HG03342 (cell line): ENCODE results near the gene ACTN2.

Source experiments
- ATAC-seq: cut with Tn5 transposase; IDR thresholded peaks from one replicate; pipeline ENCODE4 v1.9.1; 2021; ENCODE audit warnings: mild to moderate bottlenecking, moderate library complexity; ENCODE audit not compliant: unreplicated experiment

The ACTN2 gene

GRCh38 chr1:236734141-236734765 lies 48.0 kb downstream of the ACTN2 start:
- no peak for ATAC-seq

GRCh38 chr1:236736761-236737160 lies 50.5 kb downstream of the ACTN2 start:
- no peak for ATAC-seq

DNA sequence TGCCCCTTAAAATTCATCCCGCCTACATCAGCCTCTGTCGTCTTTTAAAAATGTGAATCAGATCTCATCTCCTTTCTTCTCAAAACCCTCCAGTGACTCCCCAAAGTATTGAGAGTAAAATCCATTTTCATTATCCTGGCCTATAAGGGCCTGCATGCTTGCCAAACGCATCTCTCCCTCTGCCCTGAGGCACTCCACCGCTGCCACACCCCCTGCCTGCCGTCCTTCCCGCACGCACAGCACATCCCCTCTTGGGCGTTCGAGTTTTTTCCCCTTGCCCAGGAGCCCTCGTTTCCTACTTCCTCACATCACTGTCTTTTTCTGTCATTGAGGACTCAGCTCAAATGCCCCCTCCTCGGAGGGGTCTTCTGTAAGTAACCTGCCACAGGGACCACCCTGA lies 55.5 kb downstream of the ACTN2 start:
- no peak for ATAC-seq

DNA sequence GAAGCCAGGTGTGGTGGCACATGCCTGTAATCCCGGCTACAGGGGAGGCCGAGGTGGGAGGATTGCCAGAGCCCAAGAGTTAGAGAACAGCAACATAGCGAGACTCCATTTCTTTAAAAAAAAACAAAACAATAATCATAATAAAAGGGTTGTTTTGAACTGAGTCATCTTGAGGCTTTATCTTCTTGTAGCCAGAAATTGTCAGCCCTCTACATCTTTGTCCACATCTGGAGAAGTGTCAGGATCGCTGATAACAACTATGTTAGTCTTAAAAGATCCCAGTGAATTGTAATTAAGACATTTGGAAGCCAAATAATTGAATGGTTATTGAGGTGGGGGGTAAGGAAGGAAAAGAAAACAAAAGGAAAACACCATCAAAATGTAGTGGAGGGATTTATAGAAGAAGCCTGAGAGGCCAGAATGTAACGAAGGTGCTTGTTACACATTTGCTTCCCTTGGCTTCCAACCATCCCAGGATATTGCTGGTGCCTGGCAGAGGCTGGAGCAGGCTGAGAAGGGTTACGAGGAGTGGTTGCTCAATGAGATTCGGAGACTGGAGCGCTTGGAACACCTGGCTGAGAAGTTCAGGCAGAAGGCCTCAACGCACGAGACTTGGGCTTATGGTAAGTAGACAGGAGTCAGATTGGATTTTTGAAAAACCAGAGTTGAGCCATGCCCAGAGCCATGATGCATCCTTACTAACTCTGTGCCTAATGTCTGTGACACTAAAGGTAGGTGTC lies 56.3 kb downstream of the ACTN2 start:
- ATAC-seq: no peak

DNA sequence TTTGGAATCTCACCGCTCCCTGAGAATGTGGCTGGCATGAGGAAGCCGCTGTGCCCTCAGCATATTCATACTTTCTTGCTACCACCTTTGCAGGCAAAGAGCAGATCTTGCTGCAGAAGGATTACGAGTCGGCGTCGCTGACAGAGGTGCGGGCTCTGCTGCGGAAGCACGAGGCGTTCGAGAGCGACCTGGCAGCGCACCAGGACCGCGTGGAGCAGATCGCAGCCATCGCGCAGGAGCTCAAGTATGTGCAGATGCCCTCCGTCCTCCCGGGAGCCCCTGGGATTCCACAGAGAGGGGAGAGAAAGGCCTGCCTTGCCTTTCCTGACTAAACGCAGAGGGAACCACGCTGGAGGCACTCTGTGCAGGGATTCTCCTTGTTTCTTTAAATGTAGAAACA lies 58.2 kb downstream of the ACTN2 start:
- ATAC-seq: no peak

DNA sequence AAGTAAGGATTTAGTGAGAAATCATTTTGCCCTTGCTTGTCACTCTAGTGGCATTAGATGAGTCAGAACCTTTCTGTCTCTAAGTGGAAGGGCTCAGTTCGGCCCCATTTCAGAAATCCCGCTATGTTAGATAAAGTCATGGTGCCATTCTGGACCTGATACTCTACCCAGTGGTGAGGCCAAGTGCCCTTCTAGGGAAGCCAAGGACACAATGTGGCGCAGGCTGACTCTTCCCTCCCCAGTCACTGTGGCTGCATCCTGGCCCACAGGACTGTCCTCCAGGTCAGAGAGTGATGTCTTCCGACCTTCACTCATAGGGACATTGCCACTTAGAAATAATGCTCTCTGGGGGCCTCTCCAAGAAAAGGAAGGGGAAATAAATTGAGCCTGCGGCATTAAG lies 60.5 kb downstream of the ACTN2 start:
- ATAC-seq: no peak

GRCh38 chr1:236747311-236747985 lies 61.1 kb downstream of the ACTN2 start:
- no peak for ATAC-seq

DNA sequence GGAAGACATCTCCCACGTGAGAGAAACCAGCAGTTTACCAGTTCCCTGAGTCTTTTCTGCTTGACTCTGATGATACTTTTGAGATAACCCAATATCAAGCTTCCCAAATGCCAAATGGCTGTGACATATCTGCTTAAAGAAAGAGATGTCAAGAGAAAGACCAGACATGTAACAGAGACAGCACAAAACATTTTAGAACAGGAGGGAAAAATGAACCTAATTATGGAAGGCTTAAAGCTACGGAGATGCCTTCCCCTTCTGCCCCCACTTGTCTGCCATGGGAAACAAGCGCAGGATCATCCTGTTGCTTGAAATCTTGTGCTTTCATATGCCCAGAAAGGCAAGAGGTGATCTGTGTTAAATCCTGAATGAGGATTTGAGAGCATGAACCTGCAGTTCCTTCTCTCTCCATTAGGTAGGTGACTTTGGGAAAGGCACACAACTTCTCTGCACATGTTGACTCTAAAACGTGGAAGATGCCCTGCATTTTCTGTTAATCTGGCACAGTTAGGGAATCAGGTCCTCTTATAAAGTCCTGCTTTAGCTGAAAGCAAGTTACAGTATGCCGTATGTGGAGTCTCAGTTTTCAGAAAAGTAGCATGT lies 62.1 kb downstream of the ACTN2 start:
- ATAC-seq: no peak

- no peak for ATAC-seq
Measured at GRCh38 chr1:236750928-236751327, 64.6 kb downstream of the ACTN2 start.

GRCh38 chr1:236751385-236751784 lies 65.1 kb downstream of the ACTN2 start:
- ATAC-seq: no peak

GRCh38 chr1:236751935-236752334 lies 65.6 kb downstream of the ACTN2 start:
- no peak for ATAC-seq

DNA sequence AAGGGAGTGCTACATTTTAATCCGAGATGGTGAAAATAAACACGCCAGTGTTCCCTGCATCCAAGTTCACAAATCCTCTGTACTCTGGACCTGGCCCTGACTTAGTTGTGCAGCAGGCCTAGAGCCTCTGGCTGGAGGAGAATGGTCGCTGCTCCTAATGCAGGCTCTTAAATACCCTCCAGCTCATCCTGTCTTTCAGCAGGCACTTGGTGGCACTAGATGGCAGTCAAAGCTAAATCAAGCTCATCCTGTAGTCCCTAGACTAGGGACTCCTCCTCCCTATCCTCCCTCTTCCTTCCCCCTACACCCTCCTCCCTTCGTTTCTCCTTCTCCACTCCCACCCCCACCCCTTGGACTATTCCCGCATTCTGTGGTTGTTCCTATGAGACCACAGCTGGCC lies 67.2 kb downstream of the ACTN2 start:
- ATAC-seq: no peak

- no peak for ATAC-seq
Measured at GRCh38 chr1:236753964-236754363, 67.7 kb downstream of the ACTN2 start.

DNA sequence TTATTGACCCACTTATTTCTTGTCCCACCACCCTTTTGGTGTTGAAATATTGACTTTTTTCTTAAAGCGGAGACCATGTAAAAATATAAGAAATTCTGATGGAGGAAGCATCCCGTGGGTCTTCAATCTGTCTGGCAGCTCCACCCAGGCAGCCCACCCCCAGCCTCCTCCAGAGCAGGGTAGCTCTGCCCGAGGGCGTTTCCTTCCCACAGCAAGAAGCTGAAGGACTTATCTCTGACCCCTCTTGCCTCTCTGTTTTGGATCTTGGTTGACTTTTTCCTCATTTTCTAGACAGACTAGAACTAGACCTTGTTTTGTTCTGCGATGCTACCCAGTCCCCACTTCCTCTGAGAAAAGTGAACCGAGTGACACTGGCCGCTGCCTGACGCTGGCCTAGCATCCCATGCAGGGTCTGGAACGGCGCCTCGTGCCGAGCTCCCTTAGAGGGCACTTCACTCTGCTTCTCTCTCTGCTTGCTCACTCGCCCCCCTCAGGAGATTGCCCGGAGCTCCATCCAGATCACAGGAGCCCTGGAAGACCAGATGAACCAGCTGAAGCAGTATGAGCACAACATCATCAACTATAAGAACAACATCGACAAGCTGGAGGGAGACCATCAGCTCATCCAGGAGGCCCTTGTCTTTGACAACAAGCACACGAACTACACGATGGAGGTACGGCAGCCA lies 68.4 kb downstream of the ACTN2 start:
- no peak for ATAC-seq

DNA sequence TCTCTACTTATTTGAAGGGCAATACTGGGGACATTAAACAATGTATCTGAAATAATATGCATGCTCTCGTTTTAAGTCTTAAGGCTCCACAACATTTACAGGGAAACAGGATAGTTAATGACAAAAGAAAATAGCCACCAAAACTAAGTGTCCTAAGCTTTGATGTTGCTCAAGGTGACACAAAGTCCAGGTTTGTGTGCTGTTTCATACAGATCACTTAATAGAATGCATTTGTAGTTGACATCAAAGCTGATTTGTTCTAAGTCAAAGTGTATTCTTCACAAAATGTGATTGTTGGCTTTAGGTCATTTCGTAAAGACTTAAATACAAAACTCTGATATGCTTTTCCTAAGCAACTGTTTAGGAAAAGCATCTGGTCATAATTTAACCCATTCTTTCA lies 71.3 kb downstream of the ACTN2 start:
- ATAC-seq: no peak

GRCh38 chr1:236759252-236759859 lies 73.1 kb downstream of the ACTN2 start:
- peak; percentile 76 for ATAC-seq

GRCh38 chr1:236760480-236760879 lies 74.2 kb downstream of the ACTN2 start:
- ATAC-seq: no peak

- no peak for ATAC-seq
Measured at GRCh38 chr1:236760986-236761385, 74.7 kb downstream of the ACTN2 start.

- no peak for ATAC-seq
Measured at GRCh38 chr1:236761397-236762132, 75.3 kb downstream of the ACTN2 start.

DNA sequence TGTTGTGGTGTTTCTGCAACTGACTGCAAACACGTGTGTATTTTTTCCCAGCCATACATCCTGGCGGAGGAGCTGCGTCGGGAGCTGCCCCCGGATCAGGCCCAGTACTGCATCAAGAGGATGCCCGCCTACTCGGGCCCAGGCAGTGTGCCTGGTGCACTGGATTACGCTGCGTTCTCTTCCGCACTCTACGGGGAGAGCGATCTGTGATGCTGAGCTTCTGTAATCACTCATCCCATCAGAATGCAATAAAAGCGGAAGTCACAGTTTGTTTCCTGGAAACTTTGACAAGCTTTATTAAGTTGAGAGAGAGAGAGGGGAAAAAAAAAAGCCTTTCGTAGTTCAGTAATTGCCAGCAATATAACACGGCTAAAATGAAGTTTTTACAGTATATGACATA lies 76.1 kb downstream of the ACTN2 start:
- no peak for ATAC-seq
